GM06990 (cell line): Measurements from ENCODE around the gene ADCY3.
A peak's percentile ranks its signal among the peaks of the same experiment; 100 is the strongest.

Experiments
- DNase-seq: peaks from one replicate; pipeline ENCODE4 v3.0.0-alpha.2; 2011; ENCODE audit not compliant: insufficient read length; ENCODE audit errors: extremely low read depth
- H3K27me3 ChIP-seq: replicated peaks from 2 replicates; pipeline ENCODE4 v1.6.0; 2011; ENCODE audit warnings: low read length; ENCODE audit not compliant: control insufficient read depth, insufficient read depth
- H3K36me3 ChIP-seq: 2 replicates; pipeline ENCODE4 v1.5.1; 2011; ENCODE audit warnings: low read length; ENCODE audit not compliant: control insufficient read depth, insufficient read depth
- H3K4me3 ChIP-seq: replicated peaks from 2 replicates; pipeline ENCODE4 v1.5.1; 2011; ENCODE audit warnings: low read depth, mild to moderate bottlenecking, control low read depth, low read length
- CTCF ChIP-seq: IDR thresholded peaks from 2 replicates; pipeline ENCODE4 v1.5.1; 2011; ENCODE audit warnings: low read length, control low read depth, mild to moderate bottlenecking, inconsistent platforms; ENCODE audit not compliant: insufficient read depth, poor library complexity, severe bottlenecking

Gene ADCY3

GRCh38 chr2:24831221-24832072 is 88.6 kb downstream of the ADCY3 start:
- DNase-seq = no peak
- no peak for TF ChIP-seq CTCF
- H3K27me3 ChIP-seq = no peaks in the 10 kb centered on the region
- H3K4me3 ChIP-seq = no peak overlapping the region
- peaks cover 20% of the 10 kb centered on the region for H3K36me3 ChIP-seq

GRCh38 chr2:24830786-24831185 is 89.3 kb downstream of the ADCY3 start:
- TF ChIP-seq CTCF = no peak
- no peaks in the 10 kb centered on the region for H3K27me3 ChIP-seq
- peaks cover 16% of the 10 kb centered on the region for H3K36me3 ChIP-seq
- H3K4me3 ChIP-seq = no peak overlapping the region
- no peak for DNase-seq

GRCh38 chr2:24830351-24830750 is 89.7 kb downstream of the ADCY3 start:
- no peak for TF ChIP-seq CTCF
- Histone ChIP-seq H3K36me3 (peaks cover 16% of the 10 kb centered on the region), H3K27me3 (no peaks in the 10 kb centered on the region), H3K4me3 (no peak overlapping the region)
- DNase-seq = no peak

- no peak overlapping the region for H3K4me3 ChIP-seq
- no peak for TF ChIP-seq CTCF
- no peak for DNase-seq
- H3K36me3 ChIP-seq = peaks cover 14% of the 10 kb centered on the region
- no peaks in the 10 kb centered on the region for H3K27me3 ChIP-seq
These were observed 91.6 kb downstream of the ADCY3 start for GRCh38 chr2:24828238-24828996.

GRCh38 chr2:24827321-24828237 is 92.5 kb downstream of the ADCY3 start:
- Histone ChIP-seq H3K27me3 (no peaks in the 10 kb centered on the region), H3K36me3 (peaks cover 16% of the 10 kb centered on the region), H3K4me3 (no peak overlapping the region)
- peak; percentile 57 for DNase-seq
- TF ChIP-seq CTCF = peak; percentile 92
